Measurements from ENCODE around the gene HOXB4.

The HOXB4 gene

DNA sequence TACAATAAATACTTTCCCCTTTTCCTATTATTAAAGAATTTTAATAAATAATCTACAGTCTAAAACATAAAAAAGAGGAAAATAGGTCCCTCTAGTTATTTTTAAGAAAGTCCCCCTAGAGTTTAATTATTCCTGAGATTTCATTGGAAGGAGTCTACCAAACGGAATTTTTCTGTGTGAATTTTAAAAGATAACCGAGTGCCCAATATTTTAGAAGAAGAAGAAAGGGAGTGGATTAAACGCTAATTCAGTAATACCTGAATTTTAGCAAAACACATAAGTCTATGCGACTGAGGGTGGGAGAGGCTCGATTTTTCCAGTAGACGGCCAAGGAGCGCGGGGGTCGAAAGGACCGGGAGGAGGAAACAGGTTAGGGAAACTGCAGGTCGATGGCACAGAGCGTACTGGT lies 35.4 kb downstream of the HOXB4 start:
- TF ChIP-seq, protein P1, sequence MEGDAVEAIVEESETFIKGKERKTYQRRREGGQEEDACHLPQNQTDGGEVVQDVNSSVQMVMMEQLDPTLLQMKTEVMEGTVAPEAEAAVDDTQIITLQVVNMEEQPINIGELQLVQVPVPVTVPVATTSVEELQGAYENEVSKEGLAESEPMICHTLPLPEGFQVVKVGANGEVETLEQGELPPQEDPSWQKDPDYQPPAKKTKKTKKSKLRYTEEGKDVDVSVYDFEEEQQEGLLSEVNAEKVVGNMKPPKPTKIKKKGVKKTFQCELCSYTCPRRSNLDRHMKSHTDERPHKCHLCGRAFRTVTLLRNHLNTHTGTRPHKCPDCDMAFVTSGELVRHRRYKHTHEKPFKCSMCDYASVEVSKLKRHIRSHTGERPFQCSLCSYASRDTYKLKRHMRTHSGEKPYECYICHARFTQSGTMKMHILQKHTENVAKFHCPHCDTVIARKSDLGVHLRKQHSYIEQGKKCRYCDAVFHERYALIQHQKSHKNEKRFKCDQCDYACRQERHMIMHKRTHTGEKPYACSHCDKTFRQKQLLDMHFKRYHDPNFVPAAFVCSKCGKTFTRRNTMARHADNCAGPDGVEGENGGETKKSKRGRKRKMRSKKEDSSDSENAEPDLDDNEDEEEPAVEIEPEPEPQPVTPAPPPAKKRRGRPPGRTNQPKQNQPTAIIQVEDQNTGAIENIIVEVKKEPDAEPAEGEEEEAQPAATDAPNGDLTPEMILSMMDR (IDR thresholded peaks at IDR 0.05; ENCODE audit: low read depth, low read length, missing control alignments), result no peak
- peak overlapping the region; percentile 69 for H3K4me3 ChIP-seq (replicated peaks; ENCODE audit: low read depth, low read length)
- DNase-seq (ENCODE audit: extremely low read depth, low read depth), result no peak

DNA sequence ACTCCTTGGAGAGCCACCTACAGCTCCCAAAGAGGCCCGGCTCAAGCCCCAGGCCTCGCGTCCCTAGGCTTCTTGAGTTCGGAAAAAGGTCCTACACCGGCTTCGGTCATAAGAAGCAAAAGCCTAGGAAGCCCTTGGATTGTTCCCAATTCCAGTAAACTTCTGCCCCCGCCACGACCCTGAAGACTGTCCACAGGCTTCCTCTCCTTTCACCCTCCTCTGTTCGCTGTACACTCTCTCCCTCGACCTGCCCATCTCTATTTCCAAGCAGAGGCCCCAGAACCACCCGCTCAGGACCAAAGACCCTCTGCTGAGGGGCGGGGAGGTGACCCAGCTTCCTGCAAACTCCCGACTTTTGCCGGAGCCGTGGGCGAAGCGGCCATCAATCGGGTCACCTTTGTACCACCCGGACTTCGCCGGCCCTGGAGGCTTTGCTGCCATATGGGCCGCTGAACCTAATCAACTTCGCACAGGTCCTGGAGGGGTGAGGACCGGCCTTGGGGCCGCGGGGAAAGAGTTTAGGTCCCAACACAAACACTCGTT lies 36.0 kb downstream of the HOXB4 start:
- DNase-seq (ENCODE audit: extremely low read depth, low read depth), result no peak
- TF ChIP-seq, protein P1 (IDR thresholded peaks at IDR 0.05; ENCODE audit: low read depth, low read length, missing control alignments), result no peak
- peak overlapping the region; percentile 69 for H3K4me3 ChIP-seq (replicated peaks; ENCODE audit: low read depth, low read length)

DNA sequence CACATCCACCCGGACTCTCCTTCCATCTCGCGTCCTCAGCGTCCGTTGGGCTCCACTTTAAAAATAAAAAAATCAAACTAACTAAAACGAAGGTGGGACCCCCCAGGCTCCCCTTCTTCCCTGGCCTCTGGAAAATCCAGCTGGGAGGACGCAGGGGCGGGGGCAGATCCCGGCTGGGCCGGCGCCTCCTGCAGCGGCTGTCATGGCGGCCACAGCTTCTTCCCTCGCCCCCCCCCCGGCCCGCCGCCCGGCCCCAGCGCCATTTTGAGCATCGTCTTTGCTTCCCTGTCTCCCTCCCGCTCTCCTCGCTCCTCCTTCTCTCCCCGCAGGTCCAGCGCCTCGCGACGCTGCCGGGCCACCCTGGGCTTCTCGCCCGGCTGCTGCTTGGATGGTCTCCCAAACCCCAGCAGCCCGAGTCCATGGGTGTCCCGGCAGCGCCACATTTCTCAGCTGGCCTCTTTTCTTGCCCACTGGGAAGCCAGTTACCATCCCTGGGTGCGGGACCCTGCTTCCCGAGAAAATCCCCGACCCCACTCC lies 36.5 kb downstream of the HOXB4 start:
- H3K4me3 ChIP-seq (replicated peaks; ENCODE audit: low read depth, low read length), result peak overlapping the region; percentile 69
- no peak for DNase-seq (ENCODE audit: extremely low read depth, low read depth)
- TF ChIP-seq, protein P1 (IDR thresholded peaks at IDR 0.05; ENCODE audit: low read depth, low read length, missing control alignments), result no peak

DNA sequence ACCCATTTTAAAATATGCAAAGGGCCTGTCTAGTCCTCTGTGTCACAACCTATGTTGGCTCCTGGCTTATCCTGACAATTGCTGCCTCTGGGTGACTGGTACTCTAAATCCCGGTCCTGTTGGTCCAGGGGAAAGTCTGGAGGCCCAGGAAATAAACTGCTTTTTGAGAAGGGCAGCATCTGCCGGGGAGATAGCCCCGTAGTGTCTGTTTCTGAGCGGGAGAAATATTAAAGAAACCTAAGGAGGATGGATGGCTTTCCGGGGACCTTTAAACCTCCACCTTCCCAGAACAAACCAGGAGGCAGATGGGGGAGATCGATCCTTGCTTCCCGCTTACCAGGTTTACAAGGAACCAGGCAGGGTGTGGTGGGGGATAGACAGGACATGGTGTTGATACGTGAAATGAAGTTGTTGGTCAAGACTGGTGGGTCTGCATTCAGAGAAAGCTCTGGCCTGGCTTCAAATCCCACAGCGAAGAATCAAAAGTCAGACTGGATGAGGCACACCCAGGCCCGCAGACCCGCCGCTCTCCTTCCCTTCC lies 37.0 kb downstream of the HOXB4 start:
- DNase-seq (ENCODE audit: extremely low read depth, low read depth), result no peak
- TF ChIP-seq, protein P1 (IDR thresholded peaks at IDR 0.05; ENCODE audit: low read depth, low read length, missing control alignments), result no peak
- peak overlapping the region; percentile 69 for H3K4me3 ChIP-seq (replicated peaks; ENCODE audit: low read depth, low read length)

DNA sequence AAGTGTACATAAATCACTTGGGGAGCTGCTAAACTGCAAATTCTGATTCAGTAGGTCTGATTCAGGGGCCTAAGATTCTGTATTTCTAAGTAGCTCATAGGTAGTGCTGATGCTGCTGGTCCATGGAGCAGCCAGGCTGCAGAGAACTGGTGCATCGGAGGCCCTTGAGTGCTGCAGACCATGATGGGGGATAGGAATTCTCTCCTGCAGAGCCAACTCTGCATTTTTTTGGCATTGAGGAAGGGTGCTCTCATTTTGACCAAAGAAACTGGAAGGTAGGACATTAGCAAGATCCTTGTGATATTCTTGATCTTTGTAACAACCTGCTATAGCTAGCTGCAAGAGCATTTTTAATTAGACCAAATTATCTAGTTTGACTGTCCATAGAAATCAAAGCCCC lies 37.9 kb downstream of the HOXB4 start:
- TF ChIP-seq, protein P1 (IDR thresholded peaks at IDR 0.05; ENCODE audit: low read depth, low read length, missing control alignments), result no peak
- no peak for DNase-seq (ENCODE audit: extremely low read depth, low read depth)
- H3K4me3 ChIP-seq (replicated peaks; ENCODE audit: low read depth, low read length), result no peak overlapping the region

DNA sequence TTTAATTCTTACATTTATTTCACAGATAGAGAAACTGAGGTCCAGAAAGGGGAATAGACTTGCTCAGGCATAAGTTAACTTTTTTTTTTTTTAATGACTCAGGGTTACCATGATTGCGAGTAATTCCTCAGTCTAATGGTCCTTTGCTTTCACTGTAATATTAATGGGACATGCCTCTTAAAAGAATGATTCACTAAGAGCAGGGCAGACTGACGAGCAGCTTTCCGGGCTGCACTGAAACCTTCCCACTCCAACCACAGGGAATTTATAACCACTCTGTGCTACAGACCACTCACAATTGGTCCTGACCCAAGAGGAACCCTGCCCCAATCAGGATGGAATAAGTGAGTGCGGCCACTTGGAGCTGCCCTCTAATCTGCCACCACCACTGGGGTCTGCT lies 39.0 kb downstream of the HOXB4 start:
- TF ChIP-seq, protein P1 (IDR thresholded peaks at IDR 0.05; ENCODE audit: low read depth, low read length, missing control alignments), result no peak
- DNase-seq (ENCODE audit: extremely low read depth, low read depth), result no peak
- H3K4me3 ChIP-seq (replicated peaks; ENCODE audit: low read depth, low read length), result no peak overlapping the region
